ENCODE measurements around the gene RAB40B.
"Not testable (repeated sequence)": the region's sequence is repeated elsewhere in the genome, so short reads cannot be mapped to it uniquely, and the experiment has no call there.

RAB40B gene

GRCh38 chr17:82656266-82656665 is 42.2 kb downstream of the RAB40B start:
- DNase-seq (ENCODE audit: low read depth, low spot score), result no peak
- no peak overlapping the region for H3K27ac ChIP-seq

GRCh38 chr17:82655523-82655922 is 43.0 kb downstream of the RAB40B start:
- DNase-seq (ENCODE audit: low read depth, low spot score), result no peak
- H3K27ac ChIP-seq, result peak overlapping the region; percentile 44

DNA sequence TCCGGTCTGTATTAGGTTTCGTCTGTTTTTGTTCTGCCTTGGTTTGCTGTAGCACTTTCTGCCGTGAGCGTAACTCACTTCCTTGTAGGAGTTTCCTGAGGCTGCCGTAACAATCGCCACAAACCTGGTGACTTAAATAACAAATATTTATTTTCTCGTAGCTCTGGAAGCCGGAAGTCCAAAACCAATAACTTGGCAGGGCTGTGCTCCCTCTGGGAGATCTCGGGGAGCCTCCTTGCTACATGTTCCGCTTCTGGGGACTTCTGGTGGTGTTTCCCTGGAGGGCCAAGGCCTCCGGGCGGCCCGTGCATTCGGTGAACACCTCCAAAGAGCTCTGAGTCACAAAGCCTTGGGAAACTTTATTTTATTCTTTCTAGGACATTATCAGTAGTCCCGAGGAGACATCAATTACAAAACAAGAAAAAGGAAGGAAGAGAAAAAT is 43.4 kb downstream of the RAB40B start:
- DNase-seq (ENCODE audit: low read depth, low spot score), result peak; percentile 40
- peak overlapping the region; percentile 44 for H3K27ac ChIP-seq

GRCh38 chr17:82654611-82655010 is 43.9 kb downstream of the RAB40B start:
- peak overlapping the region; percentile 44 for H3K27ac ChIP-seq
- not testable (repeated sequence) for DNase-seq (ENCODE audit: low read depth, low spot score)

DNA sequence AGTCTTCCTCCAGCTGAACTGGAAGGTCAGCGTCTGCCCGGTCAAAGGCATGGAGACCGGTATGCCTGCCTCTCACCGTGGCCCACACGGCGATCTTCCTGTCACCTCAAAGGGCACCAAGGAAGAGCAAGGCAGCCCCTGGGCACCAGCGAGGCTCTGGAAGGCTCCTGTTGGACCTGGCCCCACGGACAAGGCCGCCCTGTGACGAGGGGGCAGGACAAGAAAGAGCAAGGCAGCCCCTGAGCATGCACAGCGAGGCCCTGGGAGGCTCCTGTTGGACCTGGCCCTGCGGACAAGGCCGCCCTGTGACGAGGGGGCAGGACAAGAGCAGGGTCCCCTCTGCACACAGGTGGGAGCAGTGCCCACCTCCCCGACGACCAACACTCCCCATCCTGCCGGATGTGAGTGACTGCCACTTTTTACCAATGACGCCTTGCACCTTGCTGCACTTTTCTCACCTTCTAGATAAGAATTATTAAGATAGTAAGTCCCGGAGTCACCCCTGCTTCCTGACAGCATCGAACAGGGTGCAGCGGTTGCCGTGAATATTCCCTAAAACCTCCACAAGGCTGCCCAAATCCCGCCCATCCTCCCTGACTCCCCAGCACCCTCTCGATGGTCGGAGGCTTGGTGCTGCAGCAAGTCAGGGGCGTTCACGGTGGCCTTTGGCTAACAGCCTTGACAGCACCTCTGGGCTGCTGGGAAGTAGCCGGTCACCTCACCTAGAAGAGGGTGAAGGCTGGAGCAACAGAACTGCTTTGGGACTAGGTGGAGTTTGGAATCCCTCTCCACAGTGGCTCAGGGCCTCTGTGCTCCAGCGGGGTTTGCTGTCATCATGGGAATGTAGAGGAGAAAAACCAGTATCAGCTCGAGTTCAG is 44.6 kb downstream of the RAB40B start:
- no peak for DNase-seq (ENCODE audit: low read depth, low spot score)
- H3K27ac ChIP-seq, result peak overlapping the region; percentile 44

DNA sequence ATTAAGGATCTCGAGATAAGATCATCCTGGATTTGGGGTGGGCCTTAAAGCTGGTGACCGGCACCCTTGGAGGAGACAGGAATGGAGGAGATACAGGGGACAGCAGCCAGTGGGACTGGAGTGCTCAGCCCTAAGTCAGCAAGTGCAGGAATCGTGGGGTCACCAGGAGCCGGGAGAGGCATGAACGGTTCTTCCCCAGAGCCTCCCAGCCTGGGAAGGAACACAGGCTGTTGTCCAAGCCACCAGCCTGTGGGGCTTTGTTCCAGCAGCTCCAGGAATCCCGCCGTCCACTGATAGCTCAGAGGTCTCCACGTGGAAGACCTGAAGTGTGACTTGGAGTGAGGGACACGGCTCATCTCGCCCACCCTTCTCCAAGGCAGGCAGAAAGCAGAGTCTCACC is 47.8 kb downstream of the RAB40B start:
- H3K27ac ChIP-seq, result no peak overlapping the region
- no peak for DNase-seq (ENCODE audit: low read depth, low spot score)

- no peak for DNase-seq (ENCODE audit: low read depth, low spot score)
- no peak overlapping the region for H3K27ac ChIP-seq
Measured at GRCh38 chr17:82649501-82650261, 48.8 kb downstream of the RAB40B start.

GRCh38 chr17:82648742-82649331 is 49.7 kb downstream of the RAB40B start:
- no peak for DNase-seq (ENCODE audit: low read depth, low spot score)
- no peak overlapping the region for H3K27ac ChIP-seq

DNA sequence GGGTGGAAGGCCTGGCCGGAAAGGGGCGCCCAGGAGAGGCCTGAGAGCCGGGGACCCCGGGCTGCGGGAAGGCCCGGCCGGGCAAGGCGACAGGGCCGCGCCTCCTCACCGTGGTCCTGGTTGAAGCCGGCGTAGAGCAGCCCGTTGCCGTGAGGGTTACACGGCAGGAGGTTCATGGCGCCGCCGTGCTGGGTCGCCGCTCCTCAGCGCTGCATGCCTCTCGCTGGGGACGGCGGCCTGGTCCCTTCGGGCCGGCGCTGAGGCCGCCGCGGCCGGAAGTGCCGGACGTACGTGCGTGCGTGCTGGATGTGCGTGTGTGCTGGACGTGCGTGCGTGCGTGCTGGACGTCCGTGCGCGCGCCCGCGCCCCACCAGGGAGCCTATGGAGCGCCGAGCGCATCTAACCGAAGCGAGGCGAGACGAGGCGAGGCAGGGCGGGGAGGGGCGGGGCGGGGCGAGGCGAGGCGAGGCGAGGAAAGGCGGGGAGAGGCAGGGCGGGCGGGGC is 50.3 kb downstream of the RAB40B start, which contains the start of gene WDR45B:
Gene WDR45B, minus strand, starts transcription at position 280 of the 504 bp plus-strand sequence. Its CDS starts 104 bp downstream, at position 176.
- peak within 1 kb of the TSS; percentile 96 for H3K27ac ChIP-seq
- DNase-seq (ENCODE audit: low read depth, low spot score), result peak; percentile 91

- peak overlapping the region; percentile 96 for H3K27ac ChIP-seq
- DNase-seq (ENCODE audit: low read depth, low spot score), result no peak
Measured at GRCh38 chr17:82647593-82648164, 50.8 kb downstream of the RAB40B start.

DNA sequence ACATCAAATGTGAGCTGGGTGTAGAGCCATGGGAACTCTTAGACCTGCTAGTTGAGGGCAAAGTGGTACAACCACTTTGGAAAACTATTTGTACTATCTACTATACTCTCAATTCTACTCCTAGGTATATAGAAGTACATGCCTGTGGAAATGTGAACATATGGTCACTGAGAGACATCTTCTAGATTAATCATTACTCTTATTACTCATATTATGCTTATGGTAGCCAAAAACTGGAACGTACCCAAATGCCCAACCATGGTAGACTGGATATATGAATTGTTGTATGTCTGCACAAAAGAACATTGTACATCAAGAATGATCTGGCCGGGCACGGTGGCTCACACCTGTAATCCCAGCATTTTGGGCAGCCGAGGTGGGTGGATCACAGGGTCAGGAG is 53.0 kb downstream of the RAB40B start:
- no peak for DNase-seq (ENCODE audit: low read depth, low spot score)
- no peak overlapping the region for H3K27ac ChIP-seq

DNA sequence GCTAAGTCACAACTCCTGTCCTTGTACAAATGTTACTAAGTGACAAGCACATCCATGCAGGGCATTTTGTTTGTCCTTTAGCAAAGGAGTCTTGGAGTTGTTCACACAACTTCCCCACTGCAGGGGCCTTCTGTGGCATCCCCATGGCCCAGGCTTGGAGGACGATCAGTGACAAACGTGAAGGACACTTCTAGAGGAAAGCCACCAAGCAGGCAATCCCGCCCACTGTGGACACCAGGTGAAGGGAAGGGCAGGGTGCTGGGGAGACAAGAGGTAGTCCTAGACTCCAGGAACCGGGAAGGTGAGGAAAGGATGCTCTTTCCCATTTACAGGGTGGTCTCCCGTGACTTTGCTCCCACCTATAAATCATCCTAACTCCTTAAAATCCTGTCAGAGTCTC is 54.4 kb downstream of the RAB40B start:
- no peak overlapping the region for H3K27ac ChIP-seq
- no peak for DNase-seq (ENCODE audit: low read depth, low spot score)

DNA sequence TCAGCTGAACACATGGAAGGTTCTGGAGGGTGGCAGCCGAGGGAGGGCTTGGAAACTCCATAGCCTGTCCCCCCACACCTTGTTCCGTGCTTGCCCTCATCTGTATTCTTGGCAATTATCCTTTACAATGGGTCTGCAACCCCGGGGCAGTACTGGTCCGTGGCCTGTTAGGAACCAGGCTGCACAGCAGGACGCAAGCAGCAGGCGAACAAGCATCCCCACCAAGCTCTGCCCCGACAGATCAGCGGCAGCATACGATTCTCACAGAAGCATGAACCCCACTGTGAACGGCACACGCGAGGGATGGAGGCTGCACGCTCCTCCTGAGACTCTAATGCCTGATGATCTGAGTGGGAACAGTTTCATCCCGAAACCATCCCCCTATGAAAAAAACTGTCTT is 56.5 kb downstream of the RAB40B start:
- no peak for DNase-seq (ENCODE audit: low read depth, low spot score)
- no peak overlapping the region for H3K27ac ChIP-seq

- DNase-seq (ENCODE audit: low read depth, low spot score), result no peak
- H3K27ac ChIP-seq, result no peak overlapping the region
Measured at GRCh38 chr17:82640036-82640435, 58.5 kb downstream of the RAB40B start.

DNA sequence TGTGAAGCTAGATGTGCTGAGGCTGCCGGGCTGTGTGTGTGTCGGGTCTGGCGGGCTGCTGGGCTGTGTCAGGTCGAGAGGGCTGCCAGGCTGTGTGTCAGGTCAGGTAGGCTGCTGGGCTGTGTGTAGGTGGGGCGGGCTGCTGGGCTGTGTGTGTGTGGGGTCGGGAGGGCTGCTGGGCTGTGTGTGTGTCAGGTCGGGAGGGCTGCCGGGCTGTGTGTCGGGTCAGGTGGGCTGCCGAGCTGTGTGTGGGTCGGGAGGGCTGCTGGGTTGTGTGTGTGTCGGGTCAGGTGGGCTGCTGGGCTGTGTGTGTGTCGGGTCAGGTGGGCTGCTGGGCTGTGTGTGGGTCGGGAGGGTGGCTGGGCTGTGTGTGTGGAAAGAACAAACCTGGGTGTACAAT is 58.9 kb downstream of the RAB40B start:
- no peak overlapping the region for H3K27ac ChIP-seq
- DNase-seq (ENCODE audit: low read depth, low spot score), result no peak

DNA sequence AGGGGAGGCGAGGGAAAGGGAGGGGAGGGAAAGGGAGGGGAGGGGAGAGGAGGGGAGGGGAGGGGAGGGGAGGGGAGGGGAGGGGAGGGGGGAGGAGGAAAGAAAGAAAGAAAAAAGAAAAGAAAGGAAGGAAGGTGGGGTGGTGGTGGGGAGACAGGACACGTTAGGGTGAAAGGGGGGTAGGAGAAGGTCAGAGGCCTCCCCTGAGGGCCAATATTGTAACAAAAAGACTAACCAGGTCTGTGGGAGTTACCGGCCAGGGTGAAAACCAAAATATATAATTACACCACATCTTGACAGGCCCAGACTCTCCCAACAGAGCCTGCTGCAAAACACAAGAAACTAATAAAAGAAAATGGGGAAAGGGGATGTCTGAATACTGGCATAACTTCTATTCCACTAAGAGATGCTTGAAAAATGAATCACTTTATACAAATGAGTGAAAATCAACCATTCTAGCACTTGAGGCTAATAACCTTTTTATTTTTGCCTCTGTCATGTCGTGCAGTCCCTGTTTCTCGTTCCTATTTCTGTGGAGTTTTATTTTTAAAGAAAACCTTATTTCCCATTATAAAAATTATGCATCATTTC is 60.2 kb downstream of the RAB40B start:
- no peak for DNase-seq (ENCODE audit: low read depth, low spot score)
- H3K27ac ChIP-seq, result no peak overlapping the region

- H3K27ac ChIP-seq, result peak overlapping the region; percentile 70
- DNase-seq (ENCODE audit: low read depth, low spot score), result peak; percentile 90
Measured at GRCh38 chr17:82636626-82637598, 61.6 kb downstream of the RAB40B start.

DNA sequence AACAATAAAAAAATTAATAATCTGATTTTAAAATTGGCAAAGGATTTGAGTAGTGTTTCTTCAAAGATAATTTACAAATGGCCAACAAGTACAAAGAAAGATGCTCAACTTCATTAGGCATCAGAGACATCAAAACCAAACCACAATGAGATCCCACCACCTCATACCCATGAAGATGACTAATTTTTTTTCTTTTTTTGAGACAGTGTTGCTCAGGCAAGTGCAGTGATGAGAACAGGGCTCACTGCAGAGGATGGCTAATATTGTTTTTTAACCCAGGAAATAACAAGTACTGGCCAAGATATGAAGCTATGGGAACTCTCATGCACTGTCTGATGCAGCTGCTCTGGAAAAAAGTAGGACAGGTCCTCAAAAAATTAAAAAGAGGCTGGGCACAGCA is 65.2 kb downstream of the RAB40B start:
- H3K27ac ChIP-seq, result no peak overlapping the region
- DNase-seq (ENCODE audit: low read depth, low spot score), result no peak

DNA sequence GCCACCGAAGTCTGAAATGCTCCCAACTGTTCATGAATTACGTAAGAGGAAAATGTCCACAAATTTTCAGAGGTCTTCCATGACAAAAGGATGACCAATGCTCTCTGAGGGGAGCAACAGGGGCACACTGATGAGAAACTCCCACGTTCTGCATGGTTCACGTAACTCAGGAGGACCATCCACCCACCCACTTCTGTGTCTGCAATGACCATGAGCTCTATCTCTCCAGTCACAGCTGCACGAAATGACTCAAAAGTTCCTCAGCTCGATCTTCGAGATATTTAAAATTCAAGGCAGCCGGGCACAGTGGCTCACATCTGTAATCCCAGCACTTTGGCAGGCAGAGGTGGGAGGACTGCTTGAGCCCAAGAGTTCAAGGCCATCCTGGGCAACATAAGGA is 66.0 kb downstream of the RAB40B start:
- no peak for DNase-seq (ENCODE audit: low read depth, low spot score)

More for the DNA sequence above, 66.0 kb downstream of the RAB40B start:
- no peak overlapping the region for H3K27ac ChIP-seq

Data from epithelial cell of prostate (primary cell).